Liver (tissue), 9 donors: Measurements from ENCODE around the gene HBG1. TPM values are rescaled to one million over a fixed set of nuclear protein-coding genes. Genes with fewer than 3 reads are reported as not detected.
"Not testable (repeated sequence)": the region's sequence is repeated elsewhere in the genome, so short reads cannot be mapped to it uniquely, and the experiment has no call there.

Experiments
- DNase-seq: peaks from one replicate; pipeline ENCODE4 v3.0.0-alpha.2; 2017; ENCODE audit warnings: low spot score
- H3K27ac ChIP-seq, 2 donors: one replicate each; pipeline ENCODE4 v1.7.0; 2013; ENCODE audit warnings: inconsistent platforms in 2 of 2, low read length in 2 of 2, control low read depth in 1 of 2, low read depth in 1 of 2, mild to moderate bottlenecking in 1 of 2
- H3K27me3 ChIP-seq, 4 donors: one replicate each; pipeline versions ENCODE4 v1.6.1 to v1.7.0; 2013; ENCODE audit warnings: low read length in 3 of 4, inconsistent platforms in 1 of 4, mild to moderate bottlenecking in 1 of 4, moderate library complexity in 1 of 4; ENCODE audit not compliant: control insufficient read depth in 4 of 4, insufficient read depth in 4 of 4
- H3K36me3 ChIP-seq, 4 donors: one replicate each; pipeline versions ENCODE4 v1.6.1 to v1.7.0; 2013; ENCODE audit warnings: low read length in 3 of 4, mild to moderate bottlenecking in 3 of 4, low read depth in 1 of 4, moderate library complexity in 1 of 4; ENCODE audit not compliant: control insufficient read depth in 4 of 4, insufficient read depth in 3 of 4
- H3K4me1 ChIP-seq, 4 donors: one replicate each; pipeline versions ENCODE4 v1.6.1 to v1.7.0; 2013; ENCODE audit warnings: low read length in 3 of 4, mild to moderate bottlenecking in 3 of 4, moderate library complexity in 1 of 4; ENCODE audit not compliant: control insufficient read depth in 4 of 4, insufficient read depth in 4 of 4
- H3K4me3 ChIP-seq, 3 donors: one replicate each; pipeline versions ENCODE4 v1.6.1 to v1.7.0; 2013; ENCODE audit warnings: low read length in 3 of 3, control low read depth in 1 of 3, low read depth in 1 of 3, mild to moderate bottlenecking in 1 of 3
- H3K9ac ChIP-seq, 2 donors: one replicate each; pipeline ENCODE4 v1.7.0; 2013; ENCODE audit warnings: low read length in 2 of 2, mild to moderate bottlenecking in 2 of 2, moderate library complexity in 2 of 2, control low read depth in 1 of 2, low read depth in 1 of 2
- H3K9me3 ChIP-seq, 4 donors: one replicate each; pipeline versions ENCODE4 v1.6.1 to v1.7.0; 2013; ENCODE audit warnings: low read length in 3 of 4; ENCODE audit not compliant: control insufficient read depth in 4 of 4
- ATF3 ChIP-seq: IDR thresholded peaks from 2 replicates; pipeline ENCODE4 v1.6.1; 2016; ENCODE audit warnings: antibody characterized with exemption
- CTCF ChIP-seq: fragments of 150-350 bp; IDR thresholded peaks from 2 replicates; pipeline ENCODE4 v1.5.1; 2017; ENCODE audit warnings: improper control_type of control experiment, low read depth, low read length; ENCODE audit not compliant: missing input control
- EGR1 ChIP-seq, 2 donors: IDR thresholded peaks; 2 replicates each; pipeline ENCODE4 v1.6.1; 2016 to 2018; ENCODE audit warnings: antibody characterized with exemption in 2 of 2, low read depth in 2 of 2
- FOXA2 ChIP-seq: IDR thresholded peaks from 2 replicates; pipeline ENCODE4 v1.6.1; 2016; ENCODE audit warnings: antibody characterized with exemption
- GABPA ChIP-seq, 2 donors: IDR thresholded peaks in 1 of 2; conservative IDR thresholded peaks in 1 of 2; 2 replicates each; pipeline ENCODE4 v1.6.1; 2016; ENCODE audit warnings: antibody characterized with exemption in 2 of 2, mild to moderate bottlenecking in 1 of 2, moderate library complexity in 1 of 2
- HNF4A ChIP-seq, 2 donors: conservative IDR thresholded peaks; 2 replicates each; pipeline ENCODE4 v1.6.1; 2016; ENCODE audit warnings: antibody characterized with exemption in 2 of 2, mild to moderate bottlenecking in 2 of 2
- HNF4G ChIP-seq: IDR thresholded peaks from 2 replicates; pipeline ENCODE4 v1.6.1; 2016; ENCODE audit warnings: antibody characterized with exemption
- NR2F2 ChIP-seq: IDR thresholded peaks from 2 replicates; pipeline ENCODE4 v1.6.1; 2016; ENCODE audit warnings: antibody characterized with exemption
- RAD21 ChIP-seq, 2 donors: IDR thresholded peaks; 2 replicates each; pipeline ENCODE4 v1.6.1; 2016; ENCODE audit warnings: antibody characterized with exemption in 2 of 2, mild to moderate bottlenecking in 2 of 2
- REST ChIP-seq: IDR thresholded peaks from 2 replicates; pipeline ENCODE4 v1.6.1; 2016; ENCODE audit warnings: antibody characterized with exemption, mild to moderate bottlenecking
- RXRA ChIP-seq, 2 donors: IDR thresholded peaks; 2 replicates each; pipeline ENCODE4 v1.6.1; 2017 to 2018; ENCODE audit warnings: antibody characterized with exemption in 2 of 2, mild to moderate bottlenecking in 1 of 2
- YY1 ChIP-seq: IDR thresholded peaks from 2 replicates; pipeline ENCODE4 v1.6.1; 2016; ENCODE audit warnings: antibody characterized with exemption, mild to moderate bottlenecking
- WGBS: extraction: QIAGEN DNeasy Blood & Tissue Kit; methylation state at CpG from one replicate; pipeline ENCODE4 v1.1.7; 2013; 5-methylcytosine and 5-hydroxymethylcytosine counted together
- polyA plus RNA-seq, 2 donors: library from polyadenylated mRNA; stranded (reverse) in 1 of 2; unstranded in 1 of 2; fragments of 200-250 nt in 1 of 2; fragments of >200 nt in 1 of 2; fragmentation: Nextera tagmentation in 1 of 2; extraction: Ambion mirVana in 1 of 2; gene quantifications; one replicate each; pipeline versions ENCODE4 v1.2.1 to v1.2.3, GENCODE V29; 2013 to 2015
- total RNA-seq, 2 donors: library from RNA; depleted of rRNA; stranded (reverse); fragments of >200 nt; gene quantifications; one replicate each; pipeline ENCODE4 v1.2.3, GENCODE V29; 2014
- TF ChIP-seq, protein P1 (sequence below): IDR thresholded peaks from 2 replicates; pipeline ENCODE4 v1.6.1; 2016; ENCODE audit warnings: antibody characterized with exemption
- donor health status: healthy.
- donor health status: healthy.
- donor health status: healthy.
- donor health status: healthy.
- donor health status: healthy.

The HBG1 gene
- total and polyA plus RNA-seq, 4 donors: 75.1 TPM; not detected in 3

DNA sequence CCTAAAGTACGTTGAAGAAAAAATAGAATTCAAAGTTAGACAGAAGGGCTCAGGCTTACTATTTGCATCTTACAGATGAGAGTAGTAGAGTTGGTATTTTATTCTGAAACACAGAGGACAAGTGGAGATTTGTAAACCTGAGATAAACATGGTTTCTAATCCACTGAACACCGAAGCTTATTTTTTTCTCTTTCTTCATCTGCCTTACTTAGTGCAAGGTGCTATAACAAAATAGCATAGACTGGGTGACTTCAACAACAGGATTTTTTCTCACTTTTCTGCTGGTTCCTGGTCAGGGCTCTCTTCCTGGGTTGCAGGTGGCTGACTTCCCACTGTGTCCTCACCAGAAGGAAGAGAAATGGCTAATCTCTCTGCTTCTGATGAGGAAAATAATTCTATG lies 2.1 kb upstream of the HBG1 start (continued):
- TF ChIP-seq EGR1 (IDR thresholded peaks at IDR 0.05; ENCODE audit: low read depth in 2 of 2): no peak

DNA sequence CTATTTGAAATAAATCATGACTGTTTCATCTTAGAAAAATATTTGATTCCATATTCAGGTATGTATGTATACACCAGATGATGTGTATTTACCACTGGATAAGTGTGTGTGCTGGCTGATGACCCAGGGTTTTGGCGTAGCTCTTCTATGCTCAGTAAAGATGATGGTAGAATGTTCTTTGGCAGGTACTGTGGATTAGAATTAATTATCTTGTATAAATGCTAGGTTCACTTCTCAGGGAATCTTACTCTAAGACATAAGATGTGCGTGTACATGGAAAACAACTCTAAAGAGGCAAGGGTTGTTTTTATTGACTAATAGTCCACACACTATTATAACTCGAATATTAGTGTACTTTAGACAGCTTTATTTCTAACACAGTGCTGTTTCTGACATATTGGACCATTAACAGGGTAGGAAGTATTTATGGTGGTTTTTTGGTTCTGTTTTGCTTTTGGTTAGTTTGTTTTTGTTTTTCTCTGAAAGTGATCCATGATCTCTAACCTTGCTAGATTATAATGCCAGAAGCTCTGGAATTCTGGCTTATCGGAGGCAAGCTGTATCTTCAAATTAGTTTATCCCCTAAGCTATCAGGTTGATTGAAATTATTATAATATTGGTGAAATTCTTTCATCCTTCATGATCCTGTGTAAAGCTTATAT lies 1.0 kb upstream of the HBG1 start:
- no peak for TF ChIP-seq FOXA2
- no peak for TF ChIP-seq GABPA (IDR thresholded peaks at IDR 0.05 in 1 of 2, conservative IDR thresholded peaks at IDR 0.05 in 1 of 2)
- TF ChIP-seq NR2F2: no peak
- TF ChIP-seq HNF4A (conservative IDR thresholded peaks at IDR 0.05): no peak
- TF ChIP-seq YY1: no peak
- TF ChIP-seq HNF4G: no peak
- TF ChIP-seq REST: no peak
- TF ChIP-seq EGR1 (IDR thresholded peaks at IDR 0.05; ENCODE audit: low read depth in 2 of 2): no peak
- TF ChIP-seq ATF3: no peak
- TF ChIP-seq RAD21 (IDR thresholded peaks at IDR 0.05): no peak
- no peak for TF ChIP-seq RXRA (IDR thresholded peaks at IDR 0.05)
- 81% methylated on average over 4 of the region's 4 CpGs for WGBS

DNA sequence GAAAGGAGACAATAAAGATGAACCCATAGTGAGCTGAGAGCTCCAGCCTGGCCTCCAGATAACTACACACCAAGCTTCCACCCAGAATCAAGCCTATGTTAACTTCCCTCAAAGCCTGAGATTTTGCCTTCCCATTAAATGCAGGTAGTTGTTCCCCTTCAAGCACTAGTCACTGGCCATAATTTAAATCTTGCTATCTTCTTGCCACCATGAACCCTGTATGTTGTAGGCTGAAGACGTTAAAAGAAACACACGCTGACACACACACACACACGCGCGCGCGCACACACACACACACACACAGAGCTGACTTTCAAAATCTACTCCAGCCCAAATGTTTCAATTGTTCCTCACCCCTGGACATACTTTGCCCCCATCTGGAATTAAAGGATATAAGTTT lies 1.2 kb downstream of the HBG1 start:
- not testable (repeated sequence) for H3K36me3 ChIP-seq, H3K4me3 ChIP-seq, DNase-seq, H3K27ac ChIP-seq, H3K9me3 ChIP-seq, H3K4me1 ChIP-seq, H3K9ac ChIP-seq
- 79% methylated on average over 7 of the region's 7 CpGs for WGBS
- H3K27me3 ChIP-seq: peaks cover 0 to 15% (median 0%) of the 10 kb centered on the region in 4 donors

More for the DNA sequence above, 1.0 kb upstream of the HBG1 start:
- Histone ChIP-seq H3K27ac (no peak overlapping the region), H3K9ac (no peak overlapping the region), H3K9me3 (no peaks in the 10 kb centered on the region), H3K4me1 (no peaks in the 10 kb centered on the region), H3K4me3 (no peak overlapping the region), H3K27me3 (peaks cover 0 to 15% (median 0%) of the 10 kb centered on the region in 4 donors), H3K36me3 (no peaks in the 10 kb centered on the region)
- no peak for DNase-seq

DNA sequence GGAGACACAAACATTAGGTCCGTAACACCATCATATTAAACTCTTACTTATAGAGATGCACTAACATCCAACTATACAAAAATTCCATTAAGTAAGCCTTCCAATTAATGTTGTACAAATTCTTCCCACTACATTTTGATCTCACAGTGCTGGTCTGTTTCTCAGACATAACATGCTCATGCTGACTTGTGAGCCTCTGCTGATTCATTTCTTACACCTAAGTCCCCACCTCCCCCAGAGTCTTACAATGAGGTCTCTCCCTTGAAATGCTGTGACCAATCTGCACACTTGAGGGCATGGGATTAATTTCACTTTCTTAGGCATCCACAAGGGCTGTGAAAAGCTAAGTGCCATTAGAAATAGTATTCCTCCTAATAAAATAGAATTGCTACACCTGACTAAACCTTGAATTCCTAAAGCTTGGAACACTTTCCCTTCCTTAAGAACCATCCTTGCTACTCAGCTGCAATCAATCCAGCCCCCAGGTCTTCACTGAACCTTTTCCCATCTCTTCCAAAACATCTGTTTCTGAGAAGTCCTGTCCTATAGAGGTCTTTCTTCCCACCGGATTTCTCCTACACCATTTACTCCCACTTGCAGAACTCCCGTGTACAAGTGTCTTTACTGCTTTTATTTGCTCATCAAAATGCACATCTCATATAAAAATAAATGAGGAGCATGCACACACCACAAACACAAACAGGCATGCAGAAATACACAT lies 2.0 kb downstream of the HBG1 start:
- Histone ChIP-seq H3K4me3 (no peak overlapping the region), H3K27me3 (peaks cover 0 to 14% (median 0%) of the 10 kb centered on the region in 4 donors), H3K9me3 (peaks cover 0 to 2% (median 0%) of the 10 kb centered on the region in 4 donors), H3K27ac (no peak overlapping the region), H3K4me1 (no peaks in the 10 kb centered on the region), H3K9ac (no peak overlapping the region), H3K36me3 (no peaks in the 10 kb centered on the region)
- DNase-seq: peak; percentile 39
- 78% methylated on average over 3 of the region's 3 CpGs for WGBS
- no peak for TF ChIP-seq CTCF
- TF ChIP-seq, protein P1, sequence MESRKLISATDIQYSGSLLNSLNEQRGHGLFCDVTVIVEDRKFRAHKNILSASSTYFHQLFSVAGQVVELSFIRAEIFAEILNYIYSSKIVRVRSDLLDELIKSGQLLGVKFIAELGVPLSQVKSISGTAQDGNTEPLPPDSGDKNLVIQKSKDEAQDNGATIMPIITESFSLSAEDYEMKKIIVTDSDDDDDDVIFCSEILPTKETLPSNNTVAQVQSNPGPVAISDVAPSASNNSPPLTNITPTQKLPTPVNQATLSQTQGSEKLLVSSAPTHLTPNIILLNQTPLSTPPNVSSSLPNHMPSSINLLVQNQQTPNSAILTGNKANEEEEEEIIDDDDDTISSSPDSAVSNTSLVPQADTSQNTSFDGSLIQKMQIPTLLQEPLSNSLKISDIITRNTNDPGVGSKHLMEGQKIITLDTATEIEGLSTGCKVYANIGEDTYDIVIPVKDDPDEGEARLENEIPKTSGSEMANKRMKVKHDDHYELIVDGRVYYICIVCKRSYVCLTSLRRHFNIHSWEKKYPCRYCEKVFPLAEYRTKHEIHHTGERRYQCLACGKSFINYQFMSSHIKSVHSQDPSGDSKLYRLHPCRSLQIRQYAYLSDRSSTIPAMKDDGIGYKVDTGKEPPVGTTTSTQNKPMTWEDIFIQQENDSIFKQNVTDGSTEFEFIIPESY: no peak
- no peak for TF ChIP-seq REST
